ENCODE results near the gene BCAS3. TPM values are rescaled to one million over a fixed set of nuclear protein-coding genes. Genes with fewer than 3 reads are reported as not detected.

The BCAS3 gene
- total RNA-seq, 1 donor from 2014 or later = 12.5 TPM

GRCh38 chr17:61403801-61404662 lies 726.4 kb downstream of the BCAS3 start:
- intact Hi-C loops (cut with micrococcal nuclease) = no loop called here

- intact Hi-C loops (cut with micrococcal nuclease) = no loop called here
These were observed 726.9 kb downstream of the BCAS3 start for GRCh38 chr17:61404663-61404912.

GRCh38 chr17:61404913-61405685 lies 727.4 kb downstream of the BCAS3 start:
- intact Hi-C loops (cut with micrococcal nuclease) = loop anchor here (1.0 kb wide), 1 partner anchor 47 kb away; the partner anchor contains the start of gene TBX4

GRCh38 chr17:61405686-61406536 lies 728.3 kb downstream of the BCAS3 start:
- intact Hi-C loops (cut with micrococcal nuclease) = loop anchor here (1.0 kb wide), 1 partner anchor 46 kb away; the partner anchor contains the start of gene TBX4

- intact Hi-C loops (cut with micrococcal nuclease) = no loop called here
These were observed 728.8 kb downstream of the BCAS3 start for GRCh38 chr17:61406537-61406845.

GRCh38 chr17:61406971-61407911 lies 729.6 kb downstream of the BCAS3 start:
- intact Hi-C loops (cut with micrococcal nuclease) = no loop called here

GRCh38 chr17:61408151-61409041 lies 730.7 kb downstream of the BCAS3 start:
- intact Hi-C loops (cut with micrococcal nuclease) = no loop called here

GRCh38 chr17:61409301-61410112 lies 731.9 kb downstream of the BCAS3 start:
- intact Hi-C loops (cut with micrococcal nuclease) = no loop called here

- intact Hi-C loops (cut with micrococcal nuclease) = no loop called here
These were observed 732.7 kb downstream of the BCAS3 start for GRCh38 chr17:61410141-61411010.

GRCh38 chr17:61411011-61411260 lies 733.3 kb downstream of the BCAS3 start:
- intact Hi-C loops (cut with micrococcal nuclease) = no loop called here

- intact Hi-C loops (cut with micrococcal nuclease) = loop anchor here (1.0 to 2.0 kb wide), 3 partner anchors 140 to 425 kb away; no protein-coding TSS in a partner anchor
These were observed 733.9 kb downstream of the BCAS3 start for GRCh38 chr17:61411261-61412142.

GRCh38 chr17:61412143-61412859 lies 734.6 kb downstream of the BCAS3 start:
- intact Hi-C loops (cut with micrococcal nuclease) = loop anchor here (1.0 to 2.0 kb wide), 3 partner anchors 139 to 424 kb away; no protein-coding TSS in a partner anchor

GRCh38 chr17:61412860-61413660 lies 735.4 kb downstream of the BCAS3 start:
- intact Hi-C loops (cut with micrococcal nuclease) = loop anchor here (1.0 to 2.0 kb wide), 3 partner anchors 138 to 424 kb away; no protein-coding TSS in a partner anchor

- intact Hi-C loops (cut with micrococcal nuclease) = loop anchor here (2.0 kb wide), 1 partner anchor 423 kb away; no protein-coding TSS in a partner anchor
These were observed 736.0 kb downstream of the BCAS3 start for GRCh38 chr17:61413661-61414126.

Measured in T-helper 2 cell treated with Interferon-gamma antibody and Interleukin-4, amounts not matched to agents 100 ng/mL and 5 ng/mL, for 36 hours (primary cell).